WTC11 (cell line): Measurements from ENCODE around the gene TRPV2. TPM values are rescaled to one million over a fixed set of nuclear protein-coding genes. Genes with fewer than 3 reads are reported as not detected.
A peak's percentile ranks its signal among the peaks of the same experiment; 100 is the strongest.

Experiments used
- ATF6 ChIP-seq: sonication (generic); formaldehyde crosslinking; IDR thresholded peaks from 2 replicates; pipeline ENCODE4 v1.8.1; 2023; ENCODE audit warnings: mild to moderate bottlenecking, missing genetic modification reagents
- ESRRA ChIP-seq: sonication (generic); formaldehyde crosslinking; IDR thresholded peaks from 2 replicates; pipeline ENCODE4 v1.8.1; 2022; ENCODE audit warnings: mild to moderate bottlenecking, missing genetic modification reagents, borderline replicate concordance
- IRF1 ChIP-seq: sonication (generic); formaldehyde crosslinking; IDR thresholded peaks from 2 replicates; pipeline ENCODE4 v1.8.0; 2023; ENCODE audit warnings: missing genetic modification reagents
- JAZF1 ChIP-seq: fragments of 250-450 bp; sonication (Bioruptor Pico); IDR thresholded peaks from 2 replicates; pipeline ENCODE4 v1.9.0; 2021; ENCODE audit warnings: moderate library complexity, mild to moderate bottlenecking, inconsistent platforms
- JUN ChIP-seq: sonication (generic); formaldehyde crosslinking; IDR thresholded peaks from 2 replicates; pipeline ENCODE4 v1.8.0; 2023; ENCODE audit warnings: mild to moderate bottlenecking, missing genetic modification reagents
- MXD4 ChIP-seq: fragments of 250-450 bp; sonication (Bioruptor Pico); IDR thresholded peaks from 2 replicates; pipeline ENCODE4 v1.8.0; 2021; ENCODE audit warnings: mild to moderate bottlenecking, moderate library complexity, borderline replicate concordance
- MYBL2 ChIP-seq: sonication (generic); formaldehyde crosslinking; IDR thresholded peaks from 2 replicates; pipeline ENCODE4 v1.8.1; 2023; ENCODE audit warnings: mild to moderate bottlenecking, moderate library complexity, missing genetic modification reagents
- NFATC4 ChIP-seq: fragments of 250-450 bp; sonication (Bioruptor Pico); IDR thresholded peaks from 2 replicates; pipeline ENCODE4 v1.9.0; 2021; ENCODE audit warnings: mild to moderate bottlenecking
- NR2C2 ChIP-seq: sonication (generic); formaldehyde crosslinking; IDR thresholded peaks from 2 replicates; pipeline ENCODE4 v1.8.0; 2022; ENCODE audit warnings: mild to moderate bottlenecking, missing genetic modification reagents
- SMAD3 ChIP-seq: sonication (generic); formaldehyde crosslinking; IDR thresholded peaks from 2 replicates; pipeline ENCODE4 v1.8.0; 2022; ENCODE audit warnings: missing genetic modification reagents, mild to moderate bottlenecking, borderline replicate concordance
- STAT6 ChIP-seq: sonication (generic); formaldehyde crosslinking; conservative IDR thresholded peaks from 2 replicates; pipeline ENCODE4 v1.8.1; 2023; ENCODE audit warnings: mild to moderate bottlenecking, low read depth, missing genetic modification reagents, moderate library complexity
- TEAD1 ChIP-seq: sonication (generic); formaldehyde crosslinking; IDR thresholded peaks from 2 replicates; pipeline ENCODE4 v1.8.0; 2022; ENCODE audit warnings: mild to moderate bottlenecking, missing genetic modification reagents
- ZNF232 ChIP-seq: sonication (generic); formaldehyde crosslinking; IDR thresholded peaks from 2 replicates; pipeline ENCODE4 v1.8.0; 2022; ENCODE audit warnings: mild to moderate bottlenecking, missing genetic modification reagents
- ZNF317 ChIP-seq: sonication (generic); formaldehyde crosslinking; IDR thresholded peaks from 2 replicates; pipeline ENCODE4 v1.8.1; 2023; ENCODE audit warnings: low read depth, mild to moderate bottlenecking, moderate library complexity, missing genetic modification reagents, borderline replicate concordance
- ZNF416 ChIP-seq: fragments of 250-450 bp; sonication (Bioruptor Pico); IDR thresholded peaks from 2 replicates; pipeline ENCODE4 v1.9.0; 2021; ENCODE audit warnings: mild to moderate bottlenecking, inconsistent platforms
- ZNF512 ChIP-seq: sonication (generic); formaldehyde crosslinking; IDR thresholded peaks from 2 replicates; pipeline ENCODE4 v1.8.1; 2022; ENCODE audit warnings: missing genetic modification reagents, borderline replicate concordance
- total RNA-seq: library from RNA; stranded (reverse); gene quantifications from 3 replicates; pipeline ENCODE4 v1.2.3, GENCODE V29; 2021
- TF ChIP-seq, protein P1 (sequence below): sonication (generic); formaldehyde crosslinking; IDR thresholded peaks from 2 replicates; pipeline ENCODE4 v1.8.0; 2022; ENCODE audit warnings: mild to moderate bottlenecking, missing genetic modification reagents
- TF ChIP-seq, protein P2 (sequence below): sonication (generic); formaldehyde crosslinking; IDR thresholded peaks from 2 replicates; pipeline ENCODE4 v1.8.0; 2022; ENCODE audit warnings: mild to moderate bottlenecking, missing genetic modification reagents
- TF ChIP-seq, protein P3 (sequence below): fragments of 250-450 bp; sonication (Bioruptor Pico); IDR thresholded peaks from 2 replicates; pipeline ENCODE4 v1.9.0; 2021; ENCODE audit warnings: mild to moderate bottlenecking, borderline replicate concordance
- TF ChIP-seq, protein P4 (sequence below): sonication (generic); formaldehyde crosslinking; IDR thresholded peaks from 2 replicates; pipeline ENCODE4 v1.8.1; 2022; ENCODE audit warnings: mild to moderate bottlenecking, moderate library complexity, missing genetic modification reagents
- TF ChIP-seq, protein P5 (sequence below): fragments of 250-450 bp; sonication (Bioruptor Pico); IDR thresholded peaks from 2 replicates; pipeline ENCODE4 v1.9.0; 2021; ENCODE audit warnings: moderate library complexity, mild to moderate bottlenecking, inconsistent platforms, borderline replicate concordance
- TF ChIP-seq, protein P6 (sequence below): fragments of 200-600 bp; IDR thresholded peaks from 2 replicates; pipeline ENCODE4 v1.8.0; 2022; ENCODE audit warnings: antibody characterized with exemption

Gene TRPV2
- total RNA-seq, 1 experiment from 2014 or later = 3.5 TPM

- TF ChIP-seq ESRRA (no peak), NR2C2 (CRISPR knock-in tag) (no peak), TEAD1 (CRISPR knock-in tag) (no peak; the same call in 1 of the 2 replicates), ATF6 (no peak), ZNF232 (CRISPR knock-in tag) (no peak), JUN (CRISPR knock-in tag) (no peak), MYBL2 (no peak), MXD4 (CRISPR knock-in tag) (no peak), STAT6 (CRISPR knock-in tag) (no peak), JAZF1 (no peak), SMAD3 (no peak), ZNF512 (CRISPR knock-in tag) (no peak), ZNF317 (CRISPR knock-in tag) (no peak), IRF1 (CRISPR knock-in tag) (no peak), ZNF416 (CRISPR knock-in tag) (peak; percentile 75; the same call in 1 of the 2 replicates), NFATC4 (CRISPR knock-in tag) (peak; percentile 7)
- TF ChIP-seq, protein P1, sequence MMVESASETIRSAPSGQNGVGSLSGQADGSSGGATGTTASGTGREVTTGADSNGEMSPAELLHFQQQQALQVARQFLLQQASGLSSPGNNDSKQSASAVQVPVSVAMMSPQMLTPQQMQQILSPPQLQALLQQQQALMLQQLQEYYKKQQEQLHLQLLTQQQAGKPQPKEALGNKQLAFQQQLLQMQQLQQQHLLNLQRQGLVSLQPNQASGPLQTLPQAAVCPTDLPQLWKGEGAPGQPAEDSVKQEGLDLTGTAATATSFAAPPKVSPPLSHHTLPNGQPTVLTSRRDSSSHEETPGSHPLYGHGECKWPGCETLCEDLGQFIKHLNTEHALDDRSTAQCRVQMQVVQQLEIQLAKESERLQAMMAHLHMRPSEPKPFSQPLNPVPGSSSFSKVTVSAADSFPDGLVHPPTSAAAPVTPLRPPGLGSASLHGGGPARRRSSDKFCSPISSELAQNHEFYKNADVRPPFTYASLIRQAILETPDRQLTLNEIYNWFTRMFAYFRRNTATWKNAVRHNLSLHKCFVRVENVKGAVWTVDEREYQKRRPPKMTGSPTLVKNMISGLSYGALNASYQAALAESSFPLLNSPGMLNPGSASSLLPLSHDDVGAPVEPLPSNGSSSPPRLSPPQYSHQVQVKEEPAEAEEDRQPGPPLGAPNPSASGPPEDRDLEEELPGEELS = no peak
- TF ChIP-seq, protein P2, sequence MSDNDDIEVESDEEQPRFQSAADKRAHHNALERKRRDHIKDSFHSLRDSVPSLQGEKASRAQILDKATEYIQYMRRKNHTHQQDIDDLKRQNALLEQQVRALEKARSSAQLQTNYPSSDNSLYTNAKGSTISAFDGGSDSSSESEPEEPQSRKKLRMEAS (CRISPR knock-in tag) = no peak
- TF ChIP-seq, protein P3, sequence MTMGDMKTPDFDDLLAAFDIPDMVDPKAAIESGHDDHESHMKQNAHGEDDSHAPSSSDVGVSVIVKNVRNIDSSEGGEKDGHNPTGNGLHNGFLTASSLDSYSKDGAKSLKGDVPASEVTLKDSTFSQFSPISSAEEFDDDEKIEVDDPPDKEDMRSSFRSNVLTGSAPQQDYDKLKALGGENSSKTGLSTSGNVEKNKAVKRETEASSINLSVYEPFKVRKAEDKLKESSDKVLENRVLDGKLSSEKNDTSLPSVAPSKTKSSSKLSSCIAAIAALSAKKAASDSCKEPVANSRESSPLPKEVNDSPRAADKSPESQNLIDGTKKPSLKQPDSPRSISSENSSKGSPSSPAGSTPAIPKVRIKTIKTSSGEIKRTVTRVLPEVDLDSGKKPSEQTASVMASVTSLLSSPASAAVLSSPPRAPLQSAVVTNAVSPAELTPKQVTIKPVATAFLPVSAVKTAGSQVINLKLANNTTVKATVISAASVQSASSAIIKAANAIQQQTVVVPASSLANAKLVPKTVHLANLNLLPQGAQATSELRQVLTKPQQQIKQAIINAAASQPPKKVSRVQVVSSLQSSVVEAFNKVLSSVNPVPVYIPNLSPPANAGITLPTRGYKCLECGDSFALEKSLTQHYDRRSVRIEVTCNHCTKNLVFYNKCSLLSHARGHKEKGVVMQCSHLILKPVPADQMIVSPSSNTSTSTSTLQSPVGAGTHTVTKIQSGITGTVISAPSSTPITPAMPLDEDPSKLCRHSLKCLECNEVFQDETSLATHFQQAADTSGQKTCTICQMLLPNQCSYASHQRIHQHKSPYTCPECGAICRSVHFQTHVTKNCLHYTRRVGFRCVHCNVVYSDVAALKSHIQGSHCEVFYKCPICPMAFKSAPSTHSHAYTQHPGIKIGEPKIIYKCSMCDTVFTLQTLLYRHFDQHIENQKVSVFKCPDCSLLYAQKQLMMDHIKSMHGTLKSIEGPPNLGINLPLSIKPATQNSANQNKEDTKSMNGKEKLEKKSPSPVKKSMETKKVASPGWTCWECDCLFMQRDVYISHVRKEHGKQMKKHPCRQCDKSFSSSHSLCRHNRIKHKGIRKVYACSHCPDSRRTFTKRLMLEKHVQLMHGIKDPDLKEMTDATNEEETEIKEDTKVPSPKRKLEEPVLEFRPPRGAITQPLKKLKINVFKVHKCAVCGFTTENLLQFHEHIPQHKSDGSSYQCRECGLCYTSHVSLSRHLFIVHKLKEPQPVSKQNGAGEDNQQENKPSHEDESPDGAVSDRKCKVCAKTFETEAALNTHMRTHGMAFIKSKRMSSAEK (CRISPR knock-in tag) = peak; percentile 71; the same call in 1 of the 2 replicates
- TF ChIP-seq, protein P4, sequence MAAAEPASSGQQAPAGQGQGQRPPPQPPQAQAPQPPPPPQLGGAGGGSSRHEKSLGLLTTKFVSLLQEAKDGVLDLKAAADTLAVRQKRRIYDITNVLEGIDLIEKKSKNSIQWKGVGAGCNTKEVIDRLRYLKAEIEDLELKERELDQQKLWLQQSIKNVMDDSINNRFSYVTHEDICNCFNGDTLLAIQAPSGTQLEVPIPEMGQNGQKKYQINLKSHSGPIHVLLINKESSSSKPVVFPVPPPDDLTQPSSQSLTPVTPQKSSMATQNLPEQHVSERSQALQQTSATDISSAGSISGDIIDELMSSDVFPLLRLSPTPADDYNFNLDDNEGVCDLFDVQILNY (CRISPR knock-in tag) = no peak
- TF ChIP-seq, protein P5, sequence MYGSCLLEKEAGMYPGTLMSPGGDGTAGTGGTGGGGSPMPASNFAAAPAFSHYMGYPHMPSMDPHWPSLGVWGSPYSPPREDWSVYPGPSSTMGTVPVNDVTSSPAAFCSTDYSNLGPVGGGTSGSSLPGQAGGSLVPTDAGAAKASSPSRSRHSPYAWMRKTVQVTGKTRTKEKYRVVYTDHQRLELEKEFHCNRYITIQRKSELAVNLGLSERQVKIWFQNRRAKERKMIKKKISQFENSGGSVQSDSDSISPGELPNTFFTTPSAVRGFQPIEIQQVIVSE (CRISPR knock-in tag) = no peak
- TF ChIP-seq, protein P6, sequence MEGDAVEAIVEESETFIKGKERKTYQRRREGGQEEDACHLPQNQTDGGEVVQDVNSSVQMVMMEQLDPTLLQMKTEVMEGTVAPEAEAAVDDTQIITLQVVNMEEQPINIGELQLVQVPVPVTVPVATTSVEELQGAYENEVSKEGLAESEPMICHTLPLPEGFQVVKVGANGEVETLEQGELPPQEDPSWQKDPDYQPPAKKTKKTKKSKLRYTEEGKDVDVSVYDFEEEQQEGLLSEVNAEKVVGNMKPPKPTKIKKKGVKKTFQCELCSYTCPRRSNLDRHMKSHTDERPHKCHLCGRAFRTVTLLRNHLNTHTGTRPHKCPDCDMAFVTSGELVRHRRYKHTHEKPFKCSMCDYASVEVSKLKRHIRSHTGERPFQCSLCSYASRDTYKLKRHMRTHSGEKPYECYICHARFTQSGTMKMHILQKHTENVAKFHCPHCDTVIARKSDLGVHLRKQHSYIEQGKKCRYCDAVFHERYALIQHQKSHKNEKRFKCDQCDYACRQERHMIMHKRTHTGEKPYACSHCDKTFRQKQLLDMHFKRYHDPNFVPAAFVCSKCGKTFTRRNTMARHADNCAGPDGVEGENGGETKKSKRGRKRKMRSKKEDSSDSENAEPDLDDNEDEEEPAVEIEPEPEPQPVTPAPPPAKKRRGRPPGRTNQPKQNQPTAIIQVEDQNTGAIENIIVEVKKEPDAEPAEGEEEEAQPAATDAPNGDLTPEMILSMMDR = no peak
Measured at GRCh38 chr17:16442141-16442540, 26.8 kb downstream of the TRPV2 start (continued).
